Right lobe of liver (tissue), 6 donors: ENCODE data around the gene BPTF. TPM values are rescaled to one million over a fixed set of nuclear protein-coding genes. Genes with fewer than 3 reads are reported as not detected.
A peak's percentile ranks its signal among the peaks of the same experiment; 100 is the strongest.
"Not testable (repeated sequence)": the region's sequence is repeated elsewhere in the genome, so short reads cannot be mapped to it uniquely, and the experiment has no call there.

Experiments used
- ATAC-seq, 4 donors: fragments of 200-7000 bp; cut with Tn5 transposase; one replicate each; pipeline ENCODE4 v1.9.1; 2020; ENCODE audit warnings: mild to moderate bottlenecking in 4 of 4, moderate library complexity in 4 of 4
- DNase-seq, 3 donors: peaks; one replicate each; pipeline ENCODE4 v3.0.0-alpha.2; 2020
- H3K27ac ChIP-seq, 3 donors: fragments of 200-600 bp; one replicate each; pipeline ENCODE4 v1.8.0; 2022
- H3K27me3 ChIP-seq, 2 donors: fragments of 200-600 bp; one replicate each; pipeline ENCODE4 v1.8.0; 2022
- H3K36me3 ChIP-seq, 4 donors: fragments of 200-600 bp; sonication (generic) in 1 of 4; one replicate each; pipeline versions ENCODE4 v1.5.1 to v1.8.0; 2017 to 2022; ENCODE audit warnings: control low read depth in 1 of 4
- H3K4me1 ChIP-seq, 4 donors: fragments of 200-600 bp; sonication (generic) in 1 of 4; one replicate each; pipeline versions ENCODE4 v1.5.1 to v1.8.0; 2017 to 2022; ENCODE audit warnings: control low read depth in 1 of 4
- H3K4me3 ChIP-seq, 3 donors: fragments of 200-600 bp; one replicate each; pipeline ENCODE4 v1.8.0; 2022
- H3K9me3 ChIP-seq, 4 donors: fragments of 200-600 bp; sonication (generic) in 1 of 4; one replicate each; pipeline versions ENCODE4 v1.5.1 to v1.8.0; 2017 to 2022; ENCODE audit warnings: control low read depth in 1 of 4
- POLR2A ChIP-seq: fragments of 450-650 bp; IDR thresholded peaks from one replicate; pipeline ENCODE4 v1.6.1; 2017; ENCODE audit warnings: antibody characterized with exemption, mild to moderate bottlenecking
- WGBS: methylation state at CpG from one replicate; pipeline ENCODE4 v1.1.6; 2018; ENCODE audit warnings: low coverage, low lambda C conversion rate; ENCODE audit not compliant: insufficient coverage; ENCODE audit errors: missing lambda C conversion rate; 5-methylcytosine and 5-hydroxymethylcytosine counted together
- intact Hi-C, 2 donors: fragments of 100-400 bp; cut with DNase I; formaldehyde crosslinking; loops; one replicate each; pipeline versions ENCODE4 v1.11.2 to v1.14.1; 2022
- total RNA-seq, 6 experiments: library from RNA; depleted of rRNA in 2 of 6; stranded (reverse); fragments of >200 nt in 2 of 6; fragmentation: NEBNext Ultra II Directional in 3 of 6; extraction: Animal tissue kit (Norgen Biotek cat#: 25700) in 3 of 6; gene quantifications; one replicate each; pipeline versions ENCODE4 v1.1.0 to v1.2.4, GENCODE V29; 2016 to 2023
- TF ChIP-seq, protein P1 (sequence below), 4 donors: fragments of 200-600 bp in 3 of 4; fragments of 450-650 bp in 1 of 4; IDR thresholded peaks; one replicate each; pipeline versions ENCODE4 v1.5.1 to v1.8.0; 2016 to 2022; ENCODE audit warnings: antibody characterized with exemption in 4 of 4, mild to moderate bottlenecking in 2 of 4
- donor health status: DM: no; HTN: yes; CAD: no.
- donor health status: DM: no; HTN: no; CAD: no.
- donor health status: DM: no; HTN: no; CAD: no.
- donor health status: DM: no; HTN: yes; CAD: no.
- donor health status: DM: no; HTN: yes; CAD: no.

The BPTF gene
- total RNA-seq, 6 experiments from 2014 or later = 25.8 to 35.1 (median 31.3) TPM

DNA sequence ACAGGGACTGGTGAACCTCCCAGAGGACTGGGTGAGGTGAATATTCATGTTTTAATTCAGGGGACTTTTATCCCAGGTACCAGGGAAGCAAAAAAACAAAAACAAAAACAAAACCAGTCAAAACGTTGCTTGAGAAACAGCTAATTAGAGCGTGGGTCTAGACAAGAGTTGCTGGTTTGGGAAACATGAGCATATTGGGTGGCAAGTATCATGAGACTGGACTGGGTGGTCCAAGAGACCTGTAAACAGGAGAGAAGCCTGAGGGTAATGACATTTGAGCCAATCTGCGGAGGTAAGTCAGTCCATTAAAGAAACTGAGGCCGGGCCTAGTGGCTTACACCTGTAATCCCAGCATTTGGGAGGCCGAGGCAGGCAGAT lies 11.5 kb upstream of the BPTF start:
- no peak overlapping the region for H3K4me3 ChIP-seq
- no peaks in the 10 kb centered on the region for H3K4me1 ChIP-seq
- H3K27me3 ChIP-seq = no peaks in the 10 kb centered on the region
- WGBS = 87% methylated on average over 5 of the region's 5 CpGs
- intact Hi-C loops = no loop called here
- H3K9me3 ChIP-seq = no peaks in the 10 kb centered on the region
- TF ChIP-seq, protein P1, sequence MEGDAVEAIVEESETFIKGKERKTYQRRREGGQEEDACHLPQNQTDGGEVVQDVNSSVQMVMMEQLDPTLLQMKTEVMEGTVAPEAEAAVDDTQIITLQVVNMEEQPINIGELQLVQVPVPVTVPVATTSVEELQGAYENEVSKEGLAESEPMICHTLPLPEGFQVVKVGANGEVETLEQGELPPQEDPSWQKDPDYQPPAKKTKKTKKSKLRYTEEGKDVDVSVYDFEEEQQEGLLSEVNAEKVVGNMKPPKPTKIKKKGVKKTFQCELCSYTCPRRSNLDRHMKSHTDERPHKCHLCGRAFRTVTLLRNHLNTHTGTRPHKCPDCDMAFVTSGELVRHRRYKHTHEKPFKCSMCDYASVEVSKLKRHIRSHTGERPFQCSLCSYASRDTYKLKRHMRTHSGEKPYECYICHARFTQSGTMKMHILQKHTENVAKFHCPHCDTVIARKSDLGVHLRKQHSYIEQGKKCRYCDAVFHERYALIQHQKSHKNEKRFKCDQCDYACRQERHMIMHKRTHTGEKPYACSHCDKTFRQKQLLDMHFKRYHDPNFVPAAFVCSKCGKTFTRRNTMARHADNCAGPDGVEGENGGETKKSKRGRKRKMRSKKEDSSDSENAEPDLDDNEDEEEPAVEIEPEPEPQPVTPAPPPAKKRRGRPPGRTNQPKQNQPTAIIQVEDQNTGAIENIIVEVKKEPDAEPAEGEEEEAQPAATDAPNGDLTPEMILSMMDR (IDR thresholded peaks at IDR 0.05) = no peak
- TF ChIP-seq POLR2A = no peak
- H3K27ac ChIP-seq = no peak overlapping the region
- H3K36me3 ChIP-seq = no peaks in the 10 kb centered on the region
- ATAC-seq (no peak), DNase-seq (no peak)

DNA sequence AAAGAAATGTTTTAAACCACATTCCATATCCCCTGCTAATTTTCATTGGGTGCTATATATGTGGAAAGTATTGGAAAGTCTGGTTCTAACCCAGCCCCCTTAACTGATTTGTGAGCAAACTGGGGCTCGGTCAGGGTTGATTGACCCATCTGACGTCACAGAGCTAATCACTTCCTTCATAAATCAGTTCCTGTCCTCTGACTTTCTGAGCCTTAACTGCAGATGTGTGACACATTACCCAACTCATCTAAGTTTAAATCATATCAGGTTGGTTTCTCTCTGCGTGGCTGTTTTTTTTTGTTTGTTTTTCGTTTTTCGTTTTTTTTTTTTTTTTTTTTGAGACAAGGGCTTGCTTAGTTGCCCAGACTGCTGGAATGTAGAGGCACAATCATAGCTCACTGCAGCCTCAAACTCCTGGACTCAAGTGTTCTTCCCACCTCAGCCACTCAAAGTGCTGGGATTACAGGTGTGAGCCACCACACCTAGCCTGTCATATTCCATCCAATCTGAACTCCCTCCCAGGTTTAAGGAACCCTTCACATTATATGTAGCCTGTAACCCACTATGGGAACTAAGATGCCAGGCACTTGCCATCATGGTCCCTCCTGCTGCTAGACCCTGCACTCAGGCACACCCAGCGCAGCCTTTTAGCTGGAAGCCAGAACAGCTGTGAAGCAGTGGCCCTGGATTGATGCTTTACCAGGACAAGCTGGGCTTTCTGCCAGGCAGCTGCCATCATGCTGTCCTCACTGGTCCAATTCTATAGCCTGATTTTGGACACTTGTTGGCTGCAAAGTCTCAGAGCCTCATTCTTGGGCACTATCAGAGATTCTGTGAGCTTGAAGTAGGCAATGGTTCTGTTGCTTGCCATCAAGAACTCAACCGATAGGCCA lies 6.9 kb upstream of the BPTF start:
- TF ChIP-seq, protein P1 (IDR thresholded peaks at IDR 0.05) = no peak
- TF ChIP-seq POLR2A = no peak
- WGBS = 26% methylated on average over 6 of the region's 7 CpGs
- DNase-seq = peak in 1 of 3 donors; percentile 6
- H3K36me3 ChIP-seq = no peaks in the 10 kb centered on the region
- no peaks in the 10 kb centered on the region for H3K27me3 ChIP-seq
- ATAC-seq = no peak
- H3K4me3 ChIP-seq = no peak overlapping the region
- intact Hi-C loops = no loop called here
- H3K9me3 ChIP-seq = no peaks in the 10 kb centered on the region
- H3K27ac ChIP-seq = no peak overlapping the region
- H3K4me1 ChIP-seq = no peaks in the 10 kb centered on the region

DNA sequence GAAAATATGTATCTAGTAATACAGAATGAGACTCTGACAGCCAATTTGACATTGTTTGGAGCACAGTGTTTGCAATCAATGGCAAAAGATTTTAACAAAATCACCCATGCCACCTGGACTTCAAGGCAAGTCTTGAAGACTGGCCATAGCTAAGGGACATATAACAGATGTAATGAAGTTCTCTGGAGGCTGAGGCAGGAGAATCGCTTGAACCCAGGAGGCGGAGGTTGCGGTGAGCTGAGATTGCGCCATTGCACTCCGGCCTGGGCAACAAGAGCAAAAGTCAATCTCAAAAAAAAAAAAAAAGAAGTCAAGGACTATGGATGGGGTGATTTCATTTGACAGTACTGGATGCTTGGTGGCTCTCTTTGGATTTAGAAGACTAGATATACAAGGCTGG lies 5.6 kb upstream of the BPTF start:
- Histone ChIP-seq H3K27me3 (no peaks in the 10 kb centered on the region), H3K36me3 (no peaks in the 10 kb centered on the region), H3K9me3 (no peaks in the 10 kb centered on the region), H3K27ac (no peak overlapping the region), H3K4me3 (no peak overlapping the region), H3K4me1 (no peaks in the 10 kb centered on the region)
- intact Hi-C loops = no loop called here
- TF ChIP-seq, protein P1 (IDR thresholded peaks at IDR 0.05) = no peak
- TF ChIP-seq POLR2A = no peak
- ATAC-seq (no peak), DNase-seq (peak in 1 of 3 donors; percentile 7)
- 83% methylated on average over 5 of the region's 5 CpGs for WGBS

DNA sequence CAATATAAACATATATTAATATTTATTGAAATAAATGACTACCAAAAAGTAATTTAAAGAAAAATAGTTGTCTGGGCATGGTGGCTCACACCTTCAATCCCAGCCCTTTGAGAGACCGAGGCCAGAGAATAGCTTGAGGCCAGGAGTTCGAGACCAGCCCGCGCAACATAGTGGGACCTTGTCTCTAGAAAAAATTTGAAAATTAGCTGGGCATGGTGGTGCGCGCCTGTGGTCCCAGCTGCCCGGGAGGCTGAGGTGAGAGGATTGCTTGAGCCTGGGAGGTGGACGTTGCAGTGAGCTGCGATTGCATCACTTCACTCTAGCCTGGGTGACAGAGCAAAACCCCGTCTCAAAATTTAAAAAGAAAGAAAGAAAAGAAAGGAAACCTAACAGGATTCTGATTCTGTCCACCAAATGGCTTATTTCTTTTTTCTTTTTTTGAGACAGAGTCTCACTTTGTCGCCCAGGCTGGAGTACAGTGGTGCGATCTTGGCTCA lies 3.4 kb upstream of the BPTF start:
- 81% methylated on average over 12 of the region's 12 CpGs for whole genome bisulfite sequencing
- Histone ChIP-seq H3K9me3 (no peaks in the 10 kb centered on the region), H3K27me3 (no peaks in the 10 kb centered on the region), H3K36me3 (no peaks in the 10 kb centered on the region), H3K27ac (no peak overlapping the region), H3K4me1 (no peaks in the 10 kb centered on the region), H3K4me3 (no peak overlapping the region)
- intact Hi-C loops = no loop called here
- peak in 1 of 3 donors; percentile 32 for DNase-seq
- TF ChIP-seq POLR2A = no peak
- TF ChIP-seq, protein P1 (IDR thresholded peaks at IDR 0.05) = no peak
- ATAC-seq = no peak

DNA sequence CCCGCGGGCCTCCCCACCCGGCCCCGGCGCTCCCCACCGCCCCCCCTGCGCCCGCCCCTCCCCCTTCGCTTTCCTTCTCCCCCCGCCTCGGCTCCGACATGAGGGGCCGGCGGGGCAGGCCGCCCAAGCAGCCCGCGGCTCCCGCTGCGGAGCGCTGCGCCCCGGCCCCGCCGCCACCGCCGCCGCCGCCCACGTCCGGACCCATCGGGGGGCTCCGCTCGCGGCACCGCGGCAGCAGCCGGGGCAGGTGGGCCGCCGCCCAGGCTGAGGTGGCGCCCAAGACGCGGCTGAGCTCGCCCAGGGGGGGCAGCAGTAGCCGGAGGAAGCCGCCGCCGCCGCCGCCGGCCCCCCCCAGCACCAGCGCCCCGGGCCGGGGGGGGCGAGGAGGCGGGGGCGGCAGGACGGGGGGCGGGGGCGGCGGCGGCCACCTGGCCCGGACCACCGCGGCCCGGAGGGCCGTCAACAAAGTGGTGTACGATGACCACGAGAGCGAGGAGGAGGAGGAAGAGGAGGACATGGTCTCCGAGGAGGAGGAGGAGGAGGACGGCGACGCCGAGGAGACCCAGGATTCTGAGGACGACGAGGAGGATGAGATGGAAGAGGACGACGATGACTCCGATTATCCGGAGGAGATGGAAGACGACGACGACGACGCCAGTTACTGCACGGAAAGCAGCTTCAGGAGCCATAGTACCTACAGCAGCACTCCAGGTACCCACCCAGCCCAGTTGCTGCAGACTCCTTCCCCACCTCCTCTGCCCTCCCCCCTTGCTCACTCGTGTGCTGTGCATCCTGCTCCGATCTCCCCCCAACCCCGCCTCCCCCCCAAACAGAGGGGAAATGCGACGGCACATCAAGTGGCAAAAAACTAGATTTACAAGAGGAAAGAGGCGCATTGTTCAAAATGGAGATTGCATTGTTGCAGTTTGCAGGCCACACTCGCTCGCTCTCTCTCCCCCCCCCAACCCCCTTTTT lies 611 bp downstream of the BPTF start:
- H3K27ac ChIP-seq = peak overlapping the region; percentile 88 to 91 (median 89)
- H3K4me3 ChIP-seq = peak overlapping the region; percentile 62 to 70 (median 69)
- H3K36me3 ChIP-seq, H3K9me3 ChIP-seq, H3K27me3 ChIP-seq, intact Hi-C loops: not testable (repeated sequence)
- DNase-seq (peak; percentile 50 to 64 (median 57)), ATAC-seq (peak; percentile 29 to 53 (median 45))
- 0% methylated on average over 29 of the region's 94 CpGs for WGBS
- H3K4me1 ChIP-seq = peaks cover 0 to 24% (median 0%) of the 10 kb centered on the region in 4 donors
